Measurements from ENCODE around the gene IRX2.

GRCh38 chr5:2747363-2748162 is 3.9 kb downstream of the IRX2 start:
- TF ChIP-seq, protein P1, sequence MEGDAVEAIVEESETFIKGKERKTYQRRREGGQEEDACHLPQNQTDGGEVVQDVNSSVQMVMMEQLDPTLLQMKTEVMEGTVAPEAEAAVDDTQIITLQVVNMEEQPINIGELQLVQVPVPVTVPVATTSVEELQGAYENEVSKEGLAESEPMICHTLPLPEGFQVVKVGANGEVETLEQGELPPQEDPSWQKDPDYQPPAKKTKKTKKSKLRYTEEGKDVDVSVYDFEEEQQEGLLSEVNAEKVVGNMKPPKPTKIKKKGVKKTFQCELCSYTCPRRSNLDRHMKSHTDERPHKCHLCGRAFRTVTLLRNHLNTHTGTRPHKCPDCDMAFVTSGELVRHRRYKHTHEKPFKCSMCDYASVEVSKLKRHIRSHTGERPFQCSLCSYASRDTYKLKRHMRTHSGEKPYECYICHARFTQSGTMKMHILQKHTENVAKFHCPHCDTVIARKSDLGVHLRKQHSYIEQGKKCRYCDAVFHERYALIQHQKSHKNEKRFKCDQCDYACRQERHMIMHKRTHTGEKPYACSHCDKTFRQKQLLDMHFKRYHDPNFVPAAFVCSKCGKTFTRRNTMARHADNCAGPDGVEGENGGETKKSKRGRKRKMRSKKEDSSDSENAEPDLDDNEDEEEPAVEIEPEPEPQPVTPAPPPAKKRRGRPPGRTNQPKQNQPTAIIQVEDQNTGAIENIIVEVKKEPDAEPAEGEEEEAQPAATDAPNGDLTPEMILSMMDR (IDR thresholded peaks at IDR 0.05) = no peak
- TF ChIP-seq POLR2A (IDR thresholded peaks at IDR 0.05) = no peak
